SK-N-SH treated with all-trans-retinoic acid at 6 μM for 48 hours (cell line): ENCODE data around the gene PSME3IP1.

ENCODE experiments used
- ATAC-seq: fragments of 200-7000 bp; cut with Tn5 transposase; 3 replicates; pipeline ENCODE4 v1.9.1; 2020; ENCODE audit warnings: mild to moderate bottlenecking, moderate library complexity
- ARNTL ChIP-seq: fragments of 450-650 bp; formaldehyde crosslinking; IDR thresholded peaks from 2 replicates; pipeline ENCODE4 v1.5.0; 2020; ENCODE audit warnings: low read depth, mild to moderate bottlenecking, moderate library complexity, borderline replicate concordance
- BACH2 ChIP-seq: fragments of 250-450 bp; sonication (Bioruptor Pico); IDR thresholded peaks from 2 replicates; pipeline ENCODE4 v1.9.0; 2021; ENCODE audit warnings: mild to moderate bottlenecking, borderline replicate concordance
- CSDC2 ChIP-seq: fragments of 250-450 bp; sonication (Bioruptor Pico); IDR thresholded peaks from 2 replicates; pipeline ENCODE4 v1.5.0; 2020; ENCODE audit warnings: mild to moderate bottlenecking, moderate library complexity
- CSRNP3 ChIP-seq: fragments of 250-450 bp; sonication (Bioruptor Pico); IDR thresholded peaks from 2 replicates; pipeline ENCODE4 v1.5.1; 2021; ENCODE audit warnings: mild to moderate bottlenecking, moderate library complexity
- ESRRG ChIP-seq: fragments of 250-450 bp; sonication (Bioruptor Pico); IDR thresholded peaks from 2 replicates; pipeline ENCODE4 v1.6.1; 2021; ENCODE audit warnings: mild to moderate bottlenecking
- GLIS3 ChIP-seq: fragments of 250-450 bp; sonication (Bioruptor Pico); IDR thresholded peaks from 2 replicates; pipeline ENCODE4 v1.5.0; 2020; ENCODE audit warnings: mild to moderate bottlenecking, moderate library complexity
- ISL1 ChIP-seq: fragments of 250-450 bp; sonication (Bioruptor Pico); IDR thresholded peaks from 2 replicates; pipeline ENCODE4 v2.1.2; 2022; ENCODE audit warnings: mild to moderate bottlenecking, moderate library complexity
- OSR1 ChIP-seq: fragments of 250-450 bp; sonication (Bioruptor Pico); IDR thresholded peaks from 2 replicates; pipeline ENCODE4 v1.8.0; 2022; ENCODE audit warnings: moderate library complexity, mild to moderate bottlenecking, inconsistent platforms
- PATZ1 ChIP-seq: fragments of 250-450 bp; sonication (Bioruptor Pico); IDR thresholded peaks from 2 replicates; pipeline ENCODE4 v1.8.0; 2020; ENCODE audit warnings: mild to moderate bottlenecking, moderate library complexity, borderline replicate concordance
- POU6F1 ChIP-seq: fragments of 250-450 bp; sonication (Bioruptor Pico); IDR thresholded peaks from 2 replicates; pipeline ENCODE4 v1.8.0; 2021; ENCODE audit warnings: low read depth, mild to moderate bottlenecking, moderate library complexity, borderline replicate concordance
- RARB ChIP-seq: fragments of 250-450 bp; sonication (Bioruptor Pico); IDR thresholded peaks from 2 replicates; pipeline ENCODE4 v1.8.0; 2021; ENCODE audit warnings: mild to moderate bottlenecking, moderate library complexity
- SNAI2 ChIP-seq: fragments of 250-450 bp; sonication (Bioruptor Pico); IDR thresholded peaks from 2 replicates; pipeline ENCODE4 v1.5.0; 2020; ENCODE audit warnings: mild to moderate bottlenecking, moderate library complexity
- TOX ChIP-seq: fragments of 250-450 bp; sonication (Bioruptor Pico); IDR thresholded peaks from 2 replicates; pipeline ENCODE4 v1.8.0; 2021; ENCODE audit warnings: mild to moderate bottlenecking, moderate library complexity, borderline replicate concordance
- TSHZ2 ChIP-seq: fragments of 250-450 bp; sonication (Bioruptor Pico); IDR thresholded peaks from 2 replicates; pipeline ENCODE4 v1.5.0; 2020; ENCODE audit warnings: mild to moderate bottlenecking, moderate library complexity
- ZC3H10 ChIP-seq: fragments of 250-450 bp; sonication (Bioruptor Pico); IDR thresholded peaks from 2 replicates; pipeline ENCODE4 v1.5.1; 2021; ENCODE audit warnings: mild to moderate bottlenecking, moderate library complexity
- ZFP30 ChIP-seq: fragments of 450-650 bp; formaldehyde crosslinking; IDR thresholded peaks from 2 replicates; pipeline ENCODE4 v1.5.0; 2022; ENCODE audit warnings: mild to moderate bottlenecking, moderate library complexity
- ZNF8 ChIP-seq: fragments of 450-650 bp; formaldehyde crosslinking; IDR thresholded peaks from 2 replicates; pipeline ENCODE4 v1.5.0; 2020; ENCODE audit warnings: mild to moderate bottlenecking, moderate library complexity

The PSME3IP1 gene

GRCh38 chr16:57163842-57164241, 22.0 kb downstream of the PSME3IP1 start (continued):
- TF ChIP-seq ZC3H10, result no peak
- TF ChIP-seq TOX (CRISPR knock-in tag), result no peak

GRCh38 chr16:57159447-57159846, 26.4 kb downstream of the PSME3IP1 start:
- no peak for ATAC-seq
- TF ChIP-seq ZNF8 (CRISPR knock-in tag), result no peak
- no peak for TF ChIP-seq PATZ1 (CRISPR knock-in tag)
- TF ChIP-seq SNAI2 (CRISPR knock-in tag), result no peak
- TF ChIP-seq OSR1, result no peak
- no peak for TF ChIP-seq ISL1
- TF ChIP-seq ZFP30 (CRISPR knock-in tag), result no peak
- no peak for TF ChIP-seq BACH2 (CRISPR knock-in tag)
- TF ChIP-seq ESRRG (CRISPR knock-in tag), result no peak
- no peak for TF ChIP-seq RARB (CRISPR knock-in tag)
- no peak for TF ChIP-seq CSRNP3
- TF ChIP-seq GLIS3 (CRISPR knock-in tag), result no peak
- no peak for TF ChIP-seq CSDC2 (CRISPR knock-in tag)
- no peak for TF ChIP-seq TOX (CRISPR knock-in tag)
- no peak for TF ChIP-seq TSHZ2 (CRISPR knock-in tag)
- TF ChIP-seq, all 23 proteins: peak for 0

GRCh38 chr16:57157533-57157932, 28.3 kb downstream of the PSME3IP1 start:
- no peak for TF ChIP-seq TOX (CRISPR knock-in tag)
- TF ChIP-seq ESRRG (CRISPR knock-in tag), result no peak
- ATAC-seq, result no peak

- no peak for TF ChIP-seq ARNTL (CRISPR knock-in tag)
- no peak for TF ChIP-seq PATZ1 (CRISPR knock-in tag)
- TF ChIP-seq OSR1, result no peak
- TF ChIP-seq CSRNP3, result no peak
- TF ChIP-seq GLIS3 (CRISPR knock-in tag), result no peak
- no peak for TF ChIP-seq POU6F1 (CRISPR knock-in tag)
- TF ChIP-seq, all 23 proteins: peak for 0
- ATAC-seq, result no peak
Measured at GRCh38 chr16:57156351-57156703, 29.5 kb downstream of the PSME3IP1 start.
